ENCODE data around the gene PPIP5K1.
"Not testable (repeated sequence)": the region's sequence is repeated elsewhere in the genome, so short reads cannot be mapped to it uniquely, and the experiment has no call there.

DNA sequence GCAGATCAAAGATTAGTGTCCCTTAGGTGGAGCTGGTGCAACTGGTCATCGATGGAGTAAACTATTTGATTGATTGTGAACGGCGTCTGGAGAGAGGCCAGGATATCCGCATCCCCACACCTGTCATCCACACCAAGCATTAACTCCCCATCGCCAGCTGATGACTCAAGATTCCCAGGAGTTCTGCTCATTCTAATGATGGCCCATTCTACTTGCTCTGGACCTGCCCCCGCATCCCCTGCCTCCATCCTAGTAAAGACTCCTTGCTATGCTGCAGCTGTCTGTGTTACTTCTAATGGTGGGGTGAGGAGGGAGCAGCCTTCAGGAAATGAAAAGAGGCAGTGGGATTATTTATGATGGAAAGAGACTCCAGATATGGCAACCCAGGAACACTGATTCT is 9.1 kb upstream of the PPIP5K1 start:
- TF ChIP-seq, protein P1, sequence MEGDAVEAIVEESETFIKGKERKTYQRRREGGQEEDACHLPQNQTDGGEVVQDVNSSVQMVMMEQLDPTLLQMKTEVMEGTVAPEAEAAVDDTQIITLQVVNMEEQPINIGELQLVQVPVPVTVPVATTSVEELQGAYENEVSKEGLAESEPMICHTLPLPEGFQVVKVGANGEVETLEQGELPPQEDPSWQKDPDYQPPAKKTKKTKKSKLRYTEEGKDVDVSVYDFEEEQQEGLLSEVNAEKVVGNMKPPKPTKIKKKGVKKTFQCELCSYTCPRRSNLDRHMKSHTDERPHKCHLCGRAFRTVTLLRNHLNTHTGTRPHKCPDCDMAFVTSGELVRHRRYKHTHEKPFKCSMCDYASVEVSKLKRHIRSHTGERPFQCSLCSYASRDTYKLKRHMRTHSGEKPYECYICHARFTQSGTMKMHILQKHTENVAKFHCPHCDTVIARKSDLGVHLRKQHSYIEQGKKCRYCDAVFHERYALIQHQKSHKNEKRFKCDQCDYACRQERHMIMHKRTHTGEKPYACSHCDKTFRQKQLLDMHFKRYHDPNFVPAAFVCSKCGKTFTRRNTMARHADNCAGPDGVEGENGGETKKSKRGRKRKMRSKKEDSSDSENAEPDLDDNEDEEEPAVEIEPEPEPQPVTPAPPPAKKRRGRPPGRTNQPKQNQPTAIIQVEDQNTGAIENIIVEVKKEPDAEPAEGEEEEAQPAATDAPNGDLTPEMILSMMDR (IDR thresholded peaks at IDR 0.05), result not testable (repeated sequence)
- not testable (repeated sequence) for TF ChIP-seq POLR2A (IDR thresholded peaks at IDR 0.05)
